Activated CD4-positive, alpha-beta T cell treated with anti-CD3 and anti-CD28 coated beads, Interleukin-2, Interleukin-4, amounts not matched to agents 100 ng/mL and 50 ng/mL, durations not matched to agents 16 hours and 8 hours (primary cell): Measurements from ENCODE around the gene ANKRD2.
A peak's percentile ranks its signal among the peaks of the same experiment; 100 is the strongest.
"Not testable (repeated sequence)": the region's sequence is repeated elsewhere in the genome, so short reads cannot be mapped to it uniquely, and the experiment has no call there.

Source experiments
- DNase-seq: peaks from one replicate; pipeline ENCODE4 v3.0.0-alpha.2; 2020; ENCODE audit warnings: low spot score

ANKRD2 gene

GRCh38 chr10:97572214-97572989 lies at the start of gene ANKRD2:
TSS of gene ANKRD2 (plus strand) at chr10:97572779. CDS start at chr10:97572789, 10 bp downstream.
- DNase-seq, result peak; percentile 69

- DNase-seq, result no peak
Observed at GRCh38 chr10:97522937-97523336, 49.6 kb upstream of the ANKRD2 start.

- DNase-seq, result no peak
Observed at GRCh38 chr10:97525086-97525485, 47.5 kb upstream of the ANKRD2 start.

- DNase-seq, result no peak
Observed at GRCh38 chr10:97525683-97526110, 46.9 kb upstream of the ANKRD2 start.

- DNase-seq, result not testable (repeated sequence)
Observed at GRCh38 chr10:97528876-97529275, 43.7 kb upstream of the ANKRD2 start.

GRCh38 chr10:97529685-97530465 lies 42.7 kb upstream of the ANKRD2 start:
- DNase-seq, result no peak

- no peak for DNase-seq
Observed at GRCh38 chr10:97531401-97531986, 41.1 kb upstream of the ANKRD2 start.

- no peak for DNase-seq
Observed at GRCh38 chr10:97532935-97533671, 39.5 kb upstream of the ANKRD2 start.

GRCh38 chr10:97533888-97534287 lies 38.7 kb upstream of the ANKRD2 start:
- no peak for DNase-seq

GRCh38 chr10:97534746-97535367 lies 37.7 kb upstream of the ANKRD2 start:
- peak; percentile 30 for DNase-seq

- DNase-seq, result no peak
Observed at GRCh38 chr10:97537186-97537869, 35.3 kb upstream of the ANKRD2 start.

GRCh38 chr10:97538411-97538810 lies 34.2 kb upstream of the ANKRD2 start:
- DNase-seq, result no peak

- no peak for DNase-seq
Observed at GRCh38 chr10:97538839-97539238, 33.7 kb upstream of the ANKRD2 start.

- DNase-seq, result no peak
Observed at GRCh38 chr10:97539523-97540200, 32.9 kb upstream of the ANKRD2 start.

GRCh38 chr10:97540669-97541500 lies 31.7 kb upstream of the ANKRD2 start:
- no peak for DNase-seq

GRCh38 chr10:97542169-97543024 lies 30.2 kb upstream of the ANKRD2 start:
- peak; percentile 54 for DNase-seq

- peak; percentile 77 for DNase-seq
Observed at GRCh38 chr10:97543025-97543546, 29.5 kb upstream of the ANKRD2 start.
